GM18951 (cell line): Measurements from ENCODE around the gene SLC9A9.

Experiments
- POLR2A ChIP-seq: IDR thresholded peaks from 4 replicates; pipeline ENCODE4 v1.6.1; 2011; ENCODE audit warnings: mild to moderate bottlenecking; ENCODE audit not compliant: insufficient read length, insufficient read depth; ENCODE audit errors: extremely low read depth
- in situ Hi-C: fragments of 300-500 bp; cut with MboI; formaldehyde crosslinking; loops from one replicate; pipeline ENCODE4 v1.12.0; 2022; ENCODE audit warnings: low sequenced_read_pairs, mixed read lengths, inconsistent platforms; ENCODE audit not compliant: unreplicated experiment

The SLC9A9 gene

DNA sequence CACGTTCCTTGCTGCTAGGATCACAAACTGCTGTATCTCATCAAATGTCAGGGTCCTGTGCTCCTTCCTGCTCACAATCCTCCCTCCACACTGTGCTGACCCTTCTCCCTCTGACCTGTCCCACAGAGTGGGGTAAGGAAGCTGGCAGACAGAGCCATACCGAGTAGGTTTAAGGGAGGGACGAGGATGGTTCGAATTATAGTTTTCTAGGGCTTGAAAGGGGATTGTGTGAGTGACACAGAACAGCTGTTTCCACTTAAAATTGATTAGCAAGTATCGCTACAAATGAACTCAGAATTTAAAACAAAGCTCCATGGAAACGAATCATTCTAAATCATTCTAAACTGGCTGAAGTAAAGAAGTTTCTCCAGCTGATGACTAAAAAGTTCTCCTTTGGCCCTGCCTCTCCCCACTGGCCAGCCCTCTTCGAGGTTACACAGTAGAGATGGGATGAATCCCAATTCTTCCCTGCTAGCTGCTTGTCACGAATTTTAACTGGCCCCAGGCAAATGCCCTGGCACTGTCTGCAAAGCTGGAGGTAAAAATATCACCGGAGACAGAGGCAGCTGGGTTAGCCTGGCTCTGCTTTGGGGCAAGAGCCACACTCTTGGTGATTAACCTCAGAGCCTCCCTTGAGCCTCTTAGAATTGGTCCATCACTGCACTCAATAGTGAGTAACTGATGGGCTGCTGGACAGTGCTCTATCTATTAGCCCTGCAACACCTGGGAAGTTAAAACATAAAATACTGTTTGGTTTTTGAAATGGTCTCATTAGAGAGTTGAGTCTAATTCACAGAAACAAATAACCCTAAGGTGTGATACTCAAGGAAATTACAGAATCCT, 533.8 kb downstream of the SLC9A9 start:
- no peak for TF ChIP-seq POLR2A
- in situ Hi-C loops: no loop called here

GRCh38 chr3:143313893-143314188, 534.4 kb downstream of the SLC9A9 start:
- in situ Hi-C loops: no loop called here
- no peak for TF ChIP-seq POLR2A

- TF ChIP-seq POLR2A: no peak
- in situ Hi-C loops: no loop called here
Observed at GRCh38 chr3:143313025-143313892, 535.0 kb downstream of the SLC9A9 start.

DNA sequence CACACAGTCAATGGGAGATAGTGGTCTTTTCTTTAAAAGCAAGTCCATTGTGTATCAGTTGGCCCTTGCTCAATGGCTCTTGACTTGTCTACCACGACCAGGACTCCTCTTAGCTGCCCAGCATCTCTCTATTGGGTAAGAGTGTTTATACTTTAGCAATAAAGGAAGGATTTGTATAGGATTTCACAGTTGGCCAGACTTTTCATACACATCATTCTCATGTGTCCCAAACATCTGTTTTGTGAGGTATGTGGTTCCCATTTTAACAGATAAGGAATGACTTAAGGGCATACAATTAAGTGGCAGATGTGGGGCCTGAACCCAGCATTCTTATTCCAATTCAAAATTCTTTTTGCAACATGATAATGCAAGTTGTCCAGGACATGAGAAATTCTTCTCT, 537.2 kb downstream of the SLC9A9 start:
- in situ Hi-C loops: no loop called here
- TF ChIP-seq POLR2A: no peak

- in situ Hi-C loops: no loop called here
- TF ChIP-seq POLR2A: no peak
Observed at GRCh38 chr3:143309705-143310104, 538.6 kb downstream of the SLC9A9 start.

- in situ Hi-C loops: no loop called here
- TF ChIP-seq POLR2A: no peak
Observed at GRCh38 chr3:143307613-143308183, 540.6 kb downstream of the SLC9A9 start.

- in situ Hi-C loops: no loop called here
- no peak for TF ChIP-seq POLR2A
Observed at GRCh38 chr3:143306407-143306806, 541.9 kb downstream of the SLC9A9 start.

DNA sequence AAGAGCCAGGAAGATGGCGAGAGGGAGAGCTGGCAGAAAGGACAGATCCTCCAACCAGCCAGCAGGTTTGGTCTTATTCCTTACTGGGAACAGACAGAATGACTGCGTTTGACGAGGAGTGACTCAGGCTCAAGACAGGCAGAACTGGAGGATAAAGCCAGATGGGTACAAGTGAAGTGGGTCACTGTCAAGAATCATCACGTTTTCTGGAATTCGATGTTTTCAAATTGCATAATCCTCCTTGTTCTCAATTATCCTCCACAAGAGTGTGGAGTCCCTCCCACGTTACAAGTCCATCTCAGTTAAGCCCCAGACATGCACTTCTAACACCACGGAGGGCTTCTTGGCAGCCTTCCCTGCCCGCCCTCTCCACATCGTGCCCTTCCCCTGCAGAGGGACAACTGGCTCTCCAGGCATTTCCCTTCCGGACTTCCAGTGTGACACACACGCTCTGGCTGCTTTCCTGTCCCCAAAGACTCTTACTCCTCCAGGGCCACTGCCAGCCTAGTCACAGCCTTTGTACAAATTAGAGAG, 545.6 kb downstream of the SLC9A9 start:
- TF ChIP-seq POLR2A: no peak
- in situ Hi-C loops: no loop called here

DNA sequence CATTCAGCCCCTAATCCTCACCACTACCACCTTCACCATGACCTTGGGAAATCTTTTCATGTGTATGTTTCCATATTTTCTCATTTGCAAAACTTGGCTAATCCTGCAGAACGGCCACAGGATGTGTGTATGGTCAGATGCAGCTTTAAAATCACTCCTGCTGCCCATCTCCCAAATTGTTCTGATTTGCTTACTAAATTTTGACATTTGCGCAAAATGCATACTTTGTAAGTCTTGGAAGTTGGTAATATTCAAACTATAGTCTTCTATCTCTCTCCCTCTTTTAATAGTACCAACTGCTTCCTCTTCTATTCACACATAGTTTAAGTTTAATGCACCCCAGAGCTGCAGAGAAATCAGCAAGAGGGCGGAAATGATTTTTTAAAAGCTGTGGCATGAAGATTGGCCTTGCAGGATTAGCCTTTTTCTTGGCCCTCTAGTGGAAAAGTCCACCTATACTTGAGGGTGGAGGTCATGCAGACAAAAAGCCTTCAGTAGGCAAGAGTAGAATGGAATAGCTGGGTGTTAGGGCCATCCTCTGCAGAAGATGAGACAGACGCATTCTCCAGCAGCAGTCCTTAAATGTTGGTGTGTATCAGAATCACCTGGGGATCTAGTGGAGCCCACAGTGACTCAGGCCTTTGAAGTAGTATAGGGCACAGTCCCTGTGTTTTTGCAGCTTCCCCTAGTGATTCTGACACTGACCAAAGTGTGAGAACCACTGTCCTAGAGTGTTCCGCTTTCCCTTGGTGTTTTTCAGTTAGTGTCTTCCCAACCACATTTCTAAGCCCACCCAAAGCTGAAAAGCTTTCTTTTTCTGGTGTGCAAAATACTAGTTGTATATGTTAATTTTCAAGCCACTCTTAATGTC, 547.0 kb downstream of the SLC9A9 start:
- in situ Hi-C loops: no loop called here

GRCh38 chr3:143298886-143299535, 549.3 kb downstream of the SLC9A9 start:
- in situ Hi-C loops: no loop called here
- no peak for TF ChIP-seq POLR2A

More for the DNA sequence above, 547.0 kb downstream of the SLC9A9 start:
- TF ChIP-seq POLR2A: no peak

DNA sequence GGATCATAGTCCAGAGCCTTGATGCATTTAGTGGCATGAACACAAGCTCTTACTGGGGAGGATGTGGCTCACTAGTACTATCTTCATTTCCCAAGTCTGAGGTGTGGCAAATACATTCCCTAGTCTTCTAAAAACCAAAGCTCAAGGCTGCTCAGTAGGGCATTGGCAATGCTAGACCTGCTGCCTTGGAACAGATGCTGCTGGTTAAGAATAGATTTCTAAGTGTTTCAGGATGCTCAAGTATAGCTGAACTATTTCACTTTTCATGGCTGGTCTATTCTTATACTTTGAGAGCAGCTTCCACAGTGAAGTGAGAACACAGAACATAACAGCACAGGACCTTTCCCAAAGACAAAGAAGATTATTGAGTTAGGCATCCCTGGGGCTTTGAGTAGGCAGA, 549.9 kb downstream of the SLC9A9 start:
- in situ Hi-C loops: no loop called here
- no peak for TF ChIP-seq POLR2A
